Muscle of back (tissue), 13 donors: Measurements from ENCODE around the gene TAF7L. TPM values are rescaled to one million over a fixed set of nuclear protein-coding genes. Genes with fewer than 3 reads are reported as not detected.
A peak's percentile ranks its signal among the peaks of the same experiment; 100 is the strongest.
"Not testable (repeated sequence)": the region's sequence is repeated elsewhere in the genome, so short reads cannot be mapped to it uniquely, and the experiment has no call there.

Experiments used
- DNase-seq, 3 donors: peaks; one replicate each; pipeline versions ENCODE4 v3.0.0 to v3.0.0-alpha.2; 2013
- long read RNA-seq, 9 donors: transcript quantifications; one replicate each; lab custom pipeline, GENCODE V29; 2026
- polyA plus RNA-seq, 10 donors: library from polyadenylated mRNA; unstranded; fragments of 120-200 nt; gene quantifications; one replicate each; pipeline ENCODE4 v1.2.1, GENCODE V29; 2013; ENCODE audit not compliant: insufficient read length in 10 of 10

Gene TAF7L, protein sequence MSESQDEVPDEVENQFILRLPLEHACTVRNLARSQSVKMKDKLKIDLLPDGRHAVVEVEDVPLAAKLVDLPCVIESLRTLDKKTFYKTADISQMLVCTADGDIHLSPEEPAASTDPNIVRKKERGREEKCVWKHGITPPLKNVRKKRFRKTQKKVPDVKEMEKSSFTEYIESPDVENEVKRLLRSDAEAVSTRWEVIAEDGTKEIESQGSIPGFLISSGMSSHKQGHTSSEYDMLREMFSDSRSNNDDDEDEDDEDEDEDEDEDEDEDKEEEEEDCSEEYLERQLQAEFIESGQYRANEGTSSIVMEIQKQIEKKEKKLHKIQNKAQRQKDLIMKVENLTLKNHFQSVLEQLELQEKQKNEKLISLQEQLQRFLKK
- polyA plus RNA-seq: under 1 TPM; 0.12 to 0.46 (median 0.18) TPM
- long read RNA-seq, donor 1: 0 reads
- long read RNA-seq, donor 2: 0 reads
- long read RNA-seq, donor 3: 0 reads
- long read RNA-seq, donor 4: 0 reads
- long read RNA-seq, donor 5: 0 reads
- long read RNA-seq, donor 6: 0 reads
- long read RNA-seq, donor 7: 0 reads
- long read RNA-seq, donor 8: 0 reads
- long read RNA-seq, donor 9: 0 reads

GRCh38 chrX:101290957-101291603, at the start of gene TAF7L:
TAF7L (minus strand) TSS chrX:101291334; CDS start chrX:101287543, 3,791 bp downstream.
- DNase-seq: peak in 2 of 3 donors; percentile 7 to 27

- DNase-seq: no peak
Observed at GRCh38 chrX:101337776-101338271, 46.7 kb upstream of the TAF7L start.

DNA sequence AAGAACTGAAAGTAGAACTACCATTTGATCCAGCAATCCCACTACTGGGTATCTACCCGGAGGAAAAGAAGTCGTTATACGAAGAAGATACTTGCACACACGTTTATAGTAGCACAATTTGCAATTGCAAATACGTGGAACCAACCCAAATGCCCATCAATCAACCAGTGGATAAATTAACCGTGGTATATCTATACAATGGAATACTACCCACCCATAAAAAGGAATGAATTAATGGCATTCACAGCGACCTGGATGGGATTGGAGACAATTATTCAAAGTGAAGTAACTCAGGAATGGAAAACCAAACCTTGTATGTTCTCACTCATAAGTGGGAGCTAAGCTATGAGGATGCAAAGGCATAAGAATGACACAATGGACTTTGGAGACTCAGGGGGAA, 43.2 kb upstream of the TAF7L start:
- DNase-seq: not testable (repeated sequence)

GRCh38 chrX:101326600-101326999, 35.5 kb upstream of the TAF7L start:
- DNase-seq: not testable (repeated sequence)

DNA sequence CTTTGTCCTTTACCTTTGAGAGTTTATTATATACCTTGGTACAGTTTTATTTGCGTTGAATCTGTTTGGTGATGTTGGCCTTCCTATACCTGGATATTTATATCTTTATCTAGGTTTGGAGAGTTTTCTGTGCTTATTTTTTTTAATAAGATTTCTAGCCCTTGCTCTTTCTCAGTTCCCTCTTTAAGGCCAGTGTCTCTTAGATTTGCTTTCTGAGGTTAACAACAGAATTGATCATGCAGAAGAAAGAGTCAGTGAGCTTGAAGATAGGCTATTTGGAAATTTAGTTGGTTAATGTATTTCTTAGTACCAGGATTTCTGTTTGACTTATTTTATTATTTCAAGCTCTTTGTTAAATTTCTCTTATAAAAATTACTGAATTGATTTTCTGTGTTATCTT, 12.7 kb upstream of the TAF7L start:
- no peak for DNase-seq

DNA sequence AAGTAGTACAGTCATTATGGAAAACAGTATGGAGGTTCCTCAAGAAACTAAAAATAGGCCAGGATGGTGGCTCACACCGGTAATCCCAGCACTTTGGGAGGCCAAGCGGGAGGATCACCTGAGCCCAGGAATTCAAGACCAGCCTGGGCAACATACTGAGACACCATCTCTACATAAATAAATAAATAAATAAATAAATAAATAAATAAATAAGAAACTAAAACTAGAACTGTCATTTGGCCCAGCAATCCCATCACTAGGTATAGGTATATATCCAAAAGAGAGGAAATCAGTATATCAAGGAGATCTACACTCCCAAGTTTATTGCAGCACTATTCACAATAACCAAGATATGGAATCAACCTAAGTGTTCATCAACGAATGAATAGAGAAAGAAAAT, 4.5 kb upstream of the TAF7L start:
- not testable (repeated sequence) for DNase-seq

DNA sequence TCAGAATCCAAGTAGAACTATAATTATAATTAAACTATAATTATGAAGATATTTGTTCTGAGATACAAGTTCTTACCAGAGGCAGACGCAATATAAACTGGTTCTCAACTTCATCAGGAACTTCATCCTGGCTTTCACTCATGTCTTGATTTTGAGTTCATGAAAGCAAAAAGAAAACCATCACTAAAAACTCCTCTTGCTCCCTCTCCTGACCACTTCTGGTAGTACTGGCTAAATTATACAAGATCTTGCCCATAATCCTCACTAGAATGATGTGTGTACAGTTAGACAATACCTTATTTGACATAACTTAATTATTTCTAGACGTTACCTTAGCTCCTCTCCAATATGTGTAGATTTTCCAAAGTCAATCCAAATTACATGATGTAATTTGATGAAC, 3.7 kb downstream of the TAF7L start:
- DNase-seq: peak; percentile 14 to 43 (median 22)

- no peak for DNase-seq
Observed at GRCh38 chrX:101276238-101276637, 14.9 kb downstream of the TAF7L start.

DNA sequence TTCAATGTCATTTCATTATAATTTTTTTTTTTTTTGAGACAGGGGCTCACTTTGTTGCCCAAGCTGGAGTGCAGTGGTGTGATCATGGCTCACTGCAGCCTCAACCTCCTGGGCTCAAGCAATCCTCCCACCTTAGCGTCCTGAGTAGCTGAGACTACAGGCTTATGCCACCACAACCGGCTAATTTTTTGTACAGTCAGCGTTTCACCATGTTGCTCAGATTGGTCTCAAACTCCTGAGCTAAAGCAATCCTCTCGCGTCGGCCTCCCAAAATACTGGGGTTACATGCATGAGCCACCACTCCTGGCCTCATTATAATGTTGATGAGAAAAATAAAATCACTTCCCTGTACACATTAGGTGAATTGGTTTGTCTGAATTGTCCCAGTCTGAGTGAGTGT, 16.9 kb downstream of the TAF7L start:
- no peak for DNase-seq

DNA sequence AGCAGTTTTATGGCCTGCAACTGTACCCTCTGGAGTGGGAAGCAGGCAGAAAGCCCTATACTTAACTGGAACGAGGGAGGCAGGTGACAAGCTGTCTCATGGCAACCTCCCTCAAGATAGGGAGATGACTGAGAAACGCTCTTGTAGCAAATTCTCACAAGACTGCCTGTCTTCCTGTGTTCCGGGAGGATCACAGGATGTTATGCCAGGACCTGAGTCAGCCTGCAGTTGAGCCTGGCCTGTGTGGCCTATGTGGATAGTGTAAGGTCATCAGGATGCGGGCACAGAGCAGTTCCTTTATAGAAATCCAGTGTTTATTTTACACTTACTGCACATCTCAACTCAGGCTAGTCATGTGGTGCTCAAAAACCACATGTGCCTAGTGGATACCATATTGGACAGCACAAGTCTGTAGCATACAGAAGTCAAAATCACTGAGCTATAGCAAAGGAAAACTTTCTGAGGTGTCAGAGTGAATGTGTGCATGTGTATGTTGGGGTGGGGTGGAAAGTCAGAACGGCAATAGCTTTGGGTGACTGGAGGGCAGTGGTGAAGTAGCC, 25.2 kb downstream of the TAF7L start:
- DNase-seq: no peak

DNA sequence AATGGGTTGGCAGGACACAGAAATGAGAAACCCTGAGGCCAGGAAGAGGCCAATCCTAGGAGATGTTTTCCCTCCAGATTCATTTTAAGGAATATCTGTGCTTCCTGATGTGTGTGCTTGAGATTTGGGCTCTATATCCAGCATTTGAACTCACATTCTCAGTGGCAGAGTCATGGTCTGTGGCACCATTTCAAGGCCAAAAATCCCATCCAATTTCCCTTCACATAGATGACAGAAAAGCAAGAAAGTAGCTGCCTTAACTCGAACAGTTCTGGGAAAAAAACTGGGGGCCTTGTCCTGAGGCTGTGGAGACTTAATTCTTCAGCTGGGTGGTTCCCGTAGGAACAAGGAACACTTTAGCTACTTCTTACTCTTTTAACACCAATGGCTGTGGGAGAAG, 27.4 kb downstream of the TAF7L start:
- DNase-seq: no peak

DNA sequence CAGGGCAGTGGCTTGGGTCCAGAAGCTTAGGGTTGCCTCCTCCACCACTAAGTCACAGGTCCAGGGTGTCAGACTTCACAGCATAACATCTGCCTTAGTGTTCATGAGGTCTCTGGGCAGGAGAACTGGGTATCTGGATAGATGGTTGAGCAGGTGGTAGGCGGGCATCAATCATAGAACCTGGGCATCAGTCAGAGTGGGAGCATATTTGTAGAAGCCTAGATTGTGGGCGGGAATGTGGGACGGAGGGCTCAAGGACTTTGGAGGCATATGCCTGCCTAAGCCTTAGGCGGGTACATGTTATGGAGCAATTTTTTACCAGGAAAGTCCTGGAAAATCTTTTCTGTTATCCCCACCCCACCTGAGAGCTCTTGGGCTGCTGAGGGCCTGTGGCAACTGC, 28.5 kb downstream of the TAF7L start:
- DNase-seq: no peak

- no peak for DNase-seq
Observed at GRCh38 chrX:101260435-101260834, 30.7 kb downstream of the TAF7L start.

DNA sequence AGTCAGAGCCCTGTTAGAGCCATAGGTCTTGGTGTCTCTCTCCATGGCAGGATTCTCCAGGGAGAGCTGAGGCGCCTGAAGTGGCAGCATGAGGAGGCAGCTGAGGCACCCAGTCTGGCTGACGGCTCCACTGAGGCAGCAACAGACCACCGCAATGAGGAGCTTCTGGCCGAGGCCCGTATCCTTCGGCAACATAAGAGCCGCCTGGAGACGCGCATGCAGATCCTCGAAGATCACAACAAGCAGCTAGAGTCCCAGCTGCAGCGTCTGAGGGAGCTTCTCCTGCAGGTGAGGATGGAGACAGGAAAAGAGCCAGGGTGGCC, 32.9 kb downstream of the TAF7L start:
- DNase-seq: no peak

DNA sequence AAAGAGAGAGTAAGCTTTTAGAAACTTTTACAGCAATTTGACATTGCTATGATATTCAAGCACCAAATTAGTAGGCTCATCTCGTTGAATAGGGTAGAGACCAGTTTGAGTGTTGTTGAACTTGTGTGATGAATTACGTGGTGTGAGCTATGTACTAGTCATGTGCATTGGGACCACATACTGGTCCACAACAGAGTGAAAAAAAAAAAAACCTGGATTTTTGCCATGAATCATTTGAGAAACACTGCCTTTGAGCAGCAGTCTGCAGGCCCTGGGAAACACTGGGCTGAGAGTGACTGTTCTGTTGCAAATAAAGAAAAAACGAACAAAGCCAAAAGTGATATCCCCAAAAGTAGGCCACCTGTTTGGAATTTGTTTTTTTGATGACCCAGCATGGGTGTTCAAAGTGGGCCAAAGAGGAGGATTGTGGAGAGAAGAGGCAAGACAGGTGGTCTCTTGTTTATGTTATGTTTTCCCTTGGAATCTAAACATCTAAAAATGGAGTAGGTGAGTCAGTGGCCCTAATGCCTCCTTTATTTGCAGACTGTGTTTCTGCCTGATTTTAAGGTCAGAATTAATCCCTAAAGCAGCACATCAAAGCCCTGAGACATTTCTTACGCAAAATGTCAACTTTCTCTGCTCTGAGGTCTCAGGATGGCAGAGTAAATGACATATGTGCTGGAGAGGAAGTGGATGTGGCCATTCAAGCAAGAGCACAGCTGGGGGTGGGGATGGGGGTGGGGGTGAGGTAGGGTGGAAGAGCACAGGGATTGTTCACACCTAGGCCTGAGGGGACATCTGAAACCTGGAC, 33.5 kb downstream of the TAF7L start:
- DNase-seq: no peak

DNA sequence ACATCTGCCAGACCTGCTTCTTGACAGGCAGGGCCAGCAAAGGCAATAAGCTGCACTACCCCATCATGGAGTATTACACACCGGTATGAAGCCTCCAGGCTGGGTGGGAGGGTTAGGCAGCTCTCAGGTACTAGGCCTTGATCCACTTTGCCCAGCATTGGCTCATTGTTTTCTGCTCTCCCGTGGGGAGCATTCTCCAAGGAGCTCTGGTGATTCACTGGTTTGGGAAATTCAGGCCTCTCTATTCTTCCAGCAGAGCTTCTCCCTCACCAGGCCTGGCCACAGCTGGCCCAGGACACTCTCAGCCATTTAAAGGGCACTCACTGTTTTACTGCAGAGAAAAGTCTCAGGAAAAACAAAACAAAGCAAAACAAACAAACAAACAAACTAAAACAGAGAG, 38.5 kb downstream of the TAF7L start:
- no peak for DNase-seq

GRCh38 chrX:101241531-101241930, 49.6 kb downstream of the TAF7L start:
- no peak for DNase-seq

DNA sequence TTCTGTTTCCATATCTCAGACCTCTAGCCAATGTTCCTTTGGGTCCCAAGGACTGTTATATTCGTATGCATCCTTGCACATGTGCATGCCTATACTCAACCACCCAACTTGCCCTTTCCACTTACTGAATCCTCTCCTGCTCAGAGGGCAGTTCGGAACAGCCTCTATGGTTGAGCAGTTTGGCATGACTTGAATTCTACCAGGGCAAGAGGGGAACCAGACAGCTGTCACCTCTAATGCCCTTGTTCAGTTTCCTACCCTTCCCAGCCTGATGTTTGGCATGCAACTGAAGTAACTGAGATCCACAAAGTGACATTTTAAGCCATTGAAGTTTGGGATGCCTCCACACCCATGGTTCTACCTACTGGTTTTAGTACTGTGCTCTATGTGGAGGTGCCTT, 54.1 kb downstream of the TAF7L start:
- no peak for DNase-seq

DNA sequence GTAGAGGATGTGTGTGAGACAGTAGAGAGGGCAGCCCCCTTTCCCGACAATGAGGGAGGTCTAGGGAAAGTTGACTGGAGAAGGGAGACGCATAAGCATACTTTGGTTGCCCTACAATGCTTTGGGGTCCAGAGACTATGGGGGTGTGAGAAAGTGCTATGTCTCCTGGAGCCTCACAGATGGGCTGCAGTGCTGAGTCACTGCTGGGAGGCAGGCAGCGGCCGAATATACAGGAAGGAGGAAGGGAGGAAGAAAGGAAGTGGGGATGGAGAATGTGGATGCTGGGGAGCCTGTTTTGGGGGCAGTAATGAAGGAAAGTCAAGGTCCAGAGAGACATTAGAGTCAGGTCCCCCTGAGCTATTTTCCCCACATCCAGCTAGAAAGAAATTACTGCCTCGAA, 58.8 kb downstream of the TAF7L start:
- no peak for DNase-seq

- DNase-seq: no peak
Observed at GRCh38 chrX:101231080-101231479, 60.1 kb downstream of the TAF7L start.

- DNase-seq: no peak
Observed at GRCh38 chrX:101230636-101231035, 60.5 kb downstream of the TAF7L start.

DNA sequence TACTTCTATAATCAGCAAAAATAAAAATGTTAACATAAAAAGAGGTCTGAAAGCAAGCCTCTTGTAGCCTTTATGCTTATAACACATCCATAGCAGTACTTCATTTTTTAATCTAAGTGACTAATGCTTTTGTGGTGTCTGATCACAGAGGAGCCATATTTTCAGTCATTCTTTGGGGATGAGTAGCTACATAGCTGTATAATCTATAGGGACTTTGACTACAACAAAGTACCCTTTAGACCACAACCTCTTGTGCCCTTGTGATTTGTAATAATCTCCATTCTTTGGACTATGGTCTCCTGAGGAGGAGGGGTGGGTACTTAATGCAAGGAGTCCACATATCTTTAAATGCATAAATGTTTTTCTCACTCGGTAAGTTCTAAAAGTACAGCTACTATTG, 62.0 kb downstream of the TAF7L start:
- DNase-seq: peak in 1 of 3 donors; percentile 62
